ENCODE data around the gene RNASEH1.

DNA sequence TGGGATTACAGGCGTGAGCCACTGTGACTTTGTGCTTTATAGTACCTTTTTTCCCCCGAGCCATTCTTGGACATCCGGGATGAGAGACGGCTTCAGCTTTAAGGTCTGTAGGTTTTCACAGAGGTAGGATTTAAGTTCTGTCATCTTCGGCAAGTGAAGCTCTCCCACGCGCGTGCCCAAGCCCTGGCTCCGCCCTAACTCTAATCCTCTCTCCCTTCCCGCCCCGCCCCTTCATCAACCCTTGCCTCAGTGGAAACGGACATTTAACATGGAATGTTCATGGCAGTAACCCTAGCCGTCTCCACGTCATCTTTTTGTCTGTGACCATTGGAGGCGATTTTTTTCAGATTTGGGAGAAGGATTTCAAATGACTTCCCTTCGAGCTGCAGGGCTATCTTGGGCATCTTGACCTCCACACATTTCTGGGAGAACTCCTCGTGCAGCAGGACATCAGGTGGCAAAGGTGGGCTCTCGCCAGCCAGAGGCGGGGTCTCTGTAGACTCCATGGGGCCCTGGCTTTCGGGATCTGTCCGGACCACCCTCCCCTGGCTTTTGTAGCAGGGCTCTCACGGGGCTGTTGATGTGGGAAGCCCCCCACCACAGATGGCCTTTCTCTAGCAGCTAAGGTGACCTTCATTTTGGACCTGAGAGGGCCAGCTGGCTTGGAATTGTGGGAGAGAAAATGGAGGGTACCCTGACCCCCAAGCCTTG lies 43.6 kb upstream of the RNASEH1 start:
- TF ChIP-seq, protein P1, sequence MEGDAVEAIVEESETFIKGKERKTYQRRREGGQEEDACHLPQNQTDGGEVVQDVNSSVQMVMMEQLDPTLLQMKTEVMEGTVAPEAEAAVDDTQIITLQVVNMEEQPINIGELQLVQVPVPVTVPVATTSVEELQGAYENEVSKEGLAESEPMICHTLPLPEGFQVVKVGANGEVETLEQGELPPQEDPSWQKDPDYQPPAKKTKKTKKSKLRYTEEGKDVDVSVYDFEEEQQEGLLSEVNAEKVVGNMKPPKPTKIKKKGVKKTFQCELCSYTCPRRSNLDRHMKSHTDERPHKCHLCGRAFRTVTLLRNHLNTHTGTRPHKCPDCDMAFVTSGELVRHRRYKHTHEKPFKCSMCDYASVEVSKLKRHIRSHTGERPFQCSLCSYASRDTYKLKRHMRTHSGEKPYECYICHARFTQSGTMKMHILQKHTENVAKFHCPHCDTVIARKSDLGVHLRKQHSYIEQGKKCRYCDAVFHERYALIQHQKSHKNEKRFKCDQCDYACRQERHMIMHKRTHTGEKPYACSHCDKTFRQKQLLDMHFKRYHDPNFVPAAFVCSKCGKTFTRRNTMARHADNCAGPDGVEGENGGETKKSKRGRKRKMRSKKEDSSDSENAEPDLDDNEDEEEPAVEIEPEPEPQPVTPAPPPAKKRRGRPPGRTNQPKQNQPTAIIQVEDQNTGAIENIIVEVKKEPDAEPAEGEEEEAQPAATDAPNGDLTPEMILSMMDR (conservative IDR thresholded peaks at IDR 0.05; ENCODE audit: low read depth in 2 of 2): no peak
- TF ChIP-seq EZH2phosphoT487 (IDR thresholded peaks at IDR 0.05; ENCODE audit: unreplicated experiment): no peak
- no peak for TF ChIP-seq JUNB (IDR thresholded peaks at IDR 0.05; ENCODE audit: unreplicated experiment)
- no peak for TF ChIP-seq ZNF114 (CRISPR knock-in tag; IDR thresholded peaks at IDR 0.05)
- TF ChIP-seq, protein P2, sequence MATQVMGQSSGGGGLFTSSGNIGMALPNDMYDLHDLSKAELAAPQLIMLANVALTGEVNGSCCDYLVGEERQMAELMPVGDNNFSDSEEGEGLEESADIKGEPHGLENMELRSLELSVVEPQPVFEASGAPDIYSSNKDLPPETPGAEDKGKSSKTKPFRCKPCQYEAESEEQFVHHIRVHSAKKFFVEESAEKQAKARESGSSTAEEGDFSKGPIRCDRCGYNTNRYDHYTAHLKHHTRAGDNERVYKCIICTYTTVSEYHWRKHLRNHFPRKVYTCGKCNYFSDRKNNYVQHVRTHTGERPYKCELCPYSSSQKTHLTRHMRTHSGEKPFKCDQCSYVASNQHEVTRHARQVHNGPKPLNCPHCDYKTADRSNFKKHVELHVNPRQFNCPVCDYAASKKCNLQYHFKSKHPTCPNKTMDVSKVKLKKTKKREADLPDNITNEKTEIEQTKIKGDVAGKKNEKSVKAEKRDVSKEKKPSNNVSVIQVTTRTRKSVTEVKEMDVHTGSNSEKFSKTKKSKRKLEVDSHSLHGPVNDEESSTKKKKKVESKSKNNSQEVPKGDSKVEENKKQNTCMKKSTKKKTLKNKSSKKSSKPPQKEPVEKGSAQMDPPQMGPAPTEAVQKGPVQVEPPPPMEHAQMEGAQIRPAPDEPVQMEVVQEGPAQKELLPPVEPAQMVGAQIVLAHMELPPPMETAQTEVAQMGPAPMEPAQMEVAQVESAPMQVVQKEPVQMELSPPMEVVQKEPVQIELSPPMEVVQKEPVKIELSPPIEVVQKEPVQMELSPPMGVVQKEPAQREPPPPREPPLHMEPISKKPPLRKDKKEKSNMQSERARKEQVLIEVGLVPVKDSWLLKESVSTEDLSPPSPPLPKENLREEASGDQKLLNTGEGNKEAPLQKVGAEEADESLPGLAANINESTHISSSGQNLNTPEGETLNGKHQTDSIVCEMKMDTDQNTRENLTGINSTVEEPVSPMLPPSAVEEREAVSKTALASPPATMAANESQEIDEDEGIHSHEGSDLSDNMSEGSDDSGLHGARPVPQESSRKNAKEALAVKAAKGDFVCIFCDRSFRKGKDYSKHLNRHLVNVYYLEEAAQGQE (IDR thresholded peaks at IDR 0.05; ENCODE audit: unreplicated experiment): no peak
- no peak for TF ChIP-seq CREB1 (CRISPR knock-in tag; IDR thresholded peaks at IDR 0.05; ENCODE audit: low read depth)
- no peak for TF ChIP-seq STAT1 (IDR thresholded peaks at IDR 0.05; ENCODE audit: unreplicated experiment)
- TF ChIP-seq EZH2 (IDR thresholded peaks at IDR 0.05; ENCODE audit: low read depth, unreplicated experiment): no peak
- TF ChIP-seq POLR2AphosphoS5 (IDR thresholded peaks at IDR 0.05; ENCODE audit: low read depth): no peak
- TF ChIP-seq, protein P3, sequence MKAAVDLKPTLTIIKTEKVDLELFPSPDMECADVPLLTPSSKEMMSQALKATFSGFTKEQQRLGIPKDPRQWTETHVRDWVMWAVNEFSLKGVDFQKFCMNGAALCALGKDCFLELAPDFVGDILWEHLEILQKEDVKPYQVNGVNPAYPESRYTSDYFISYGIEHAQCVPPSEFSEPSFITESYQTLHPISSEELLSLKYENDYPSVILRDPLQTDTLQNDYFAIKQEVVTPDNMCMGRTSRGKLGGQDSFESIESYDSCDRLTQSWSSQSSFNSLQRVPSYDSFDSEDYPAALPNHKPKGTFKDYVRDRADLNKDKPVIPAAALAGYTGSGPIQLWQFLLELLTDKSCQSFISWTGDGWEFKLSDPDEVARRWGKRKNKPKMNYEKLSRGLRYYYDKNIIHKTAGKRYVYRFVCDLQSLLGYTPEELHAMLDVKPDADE (IDR thresholded peaks at IDR 0.05): no peak
- TF ChIP-seq, protein P4, sequence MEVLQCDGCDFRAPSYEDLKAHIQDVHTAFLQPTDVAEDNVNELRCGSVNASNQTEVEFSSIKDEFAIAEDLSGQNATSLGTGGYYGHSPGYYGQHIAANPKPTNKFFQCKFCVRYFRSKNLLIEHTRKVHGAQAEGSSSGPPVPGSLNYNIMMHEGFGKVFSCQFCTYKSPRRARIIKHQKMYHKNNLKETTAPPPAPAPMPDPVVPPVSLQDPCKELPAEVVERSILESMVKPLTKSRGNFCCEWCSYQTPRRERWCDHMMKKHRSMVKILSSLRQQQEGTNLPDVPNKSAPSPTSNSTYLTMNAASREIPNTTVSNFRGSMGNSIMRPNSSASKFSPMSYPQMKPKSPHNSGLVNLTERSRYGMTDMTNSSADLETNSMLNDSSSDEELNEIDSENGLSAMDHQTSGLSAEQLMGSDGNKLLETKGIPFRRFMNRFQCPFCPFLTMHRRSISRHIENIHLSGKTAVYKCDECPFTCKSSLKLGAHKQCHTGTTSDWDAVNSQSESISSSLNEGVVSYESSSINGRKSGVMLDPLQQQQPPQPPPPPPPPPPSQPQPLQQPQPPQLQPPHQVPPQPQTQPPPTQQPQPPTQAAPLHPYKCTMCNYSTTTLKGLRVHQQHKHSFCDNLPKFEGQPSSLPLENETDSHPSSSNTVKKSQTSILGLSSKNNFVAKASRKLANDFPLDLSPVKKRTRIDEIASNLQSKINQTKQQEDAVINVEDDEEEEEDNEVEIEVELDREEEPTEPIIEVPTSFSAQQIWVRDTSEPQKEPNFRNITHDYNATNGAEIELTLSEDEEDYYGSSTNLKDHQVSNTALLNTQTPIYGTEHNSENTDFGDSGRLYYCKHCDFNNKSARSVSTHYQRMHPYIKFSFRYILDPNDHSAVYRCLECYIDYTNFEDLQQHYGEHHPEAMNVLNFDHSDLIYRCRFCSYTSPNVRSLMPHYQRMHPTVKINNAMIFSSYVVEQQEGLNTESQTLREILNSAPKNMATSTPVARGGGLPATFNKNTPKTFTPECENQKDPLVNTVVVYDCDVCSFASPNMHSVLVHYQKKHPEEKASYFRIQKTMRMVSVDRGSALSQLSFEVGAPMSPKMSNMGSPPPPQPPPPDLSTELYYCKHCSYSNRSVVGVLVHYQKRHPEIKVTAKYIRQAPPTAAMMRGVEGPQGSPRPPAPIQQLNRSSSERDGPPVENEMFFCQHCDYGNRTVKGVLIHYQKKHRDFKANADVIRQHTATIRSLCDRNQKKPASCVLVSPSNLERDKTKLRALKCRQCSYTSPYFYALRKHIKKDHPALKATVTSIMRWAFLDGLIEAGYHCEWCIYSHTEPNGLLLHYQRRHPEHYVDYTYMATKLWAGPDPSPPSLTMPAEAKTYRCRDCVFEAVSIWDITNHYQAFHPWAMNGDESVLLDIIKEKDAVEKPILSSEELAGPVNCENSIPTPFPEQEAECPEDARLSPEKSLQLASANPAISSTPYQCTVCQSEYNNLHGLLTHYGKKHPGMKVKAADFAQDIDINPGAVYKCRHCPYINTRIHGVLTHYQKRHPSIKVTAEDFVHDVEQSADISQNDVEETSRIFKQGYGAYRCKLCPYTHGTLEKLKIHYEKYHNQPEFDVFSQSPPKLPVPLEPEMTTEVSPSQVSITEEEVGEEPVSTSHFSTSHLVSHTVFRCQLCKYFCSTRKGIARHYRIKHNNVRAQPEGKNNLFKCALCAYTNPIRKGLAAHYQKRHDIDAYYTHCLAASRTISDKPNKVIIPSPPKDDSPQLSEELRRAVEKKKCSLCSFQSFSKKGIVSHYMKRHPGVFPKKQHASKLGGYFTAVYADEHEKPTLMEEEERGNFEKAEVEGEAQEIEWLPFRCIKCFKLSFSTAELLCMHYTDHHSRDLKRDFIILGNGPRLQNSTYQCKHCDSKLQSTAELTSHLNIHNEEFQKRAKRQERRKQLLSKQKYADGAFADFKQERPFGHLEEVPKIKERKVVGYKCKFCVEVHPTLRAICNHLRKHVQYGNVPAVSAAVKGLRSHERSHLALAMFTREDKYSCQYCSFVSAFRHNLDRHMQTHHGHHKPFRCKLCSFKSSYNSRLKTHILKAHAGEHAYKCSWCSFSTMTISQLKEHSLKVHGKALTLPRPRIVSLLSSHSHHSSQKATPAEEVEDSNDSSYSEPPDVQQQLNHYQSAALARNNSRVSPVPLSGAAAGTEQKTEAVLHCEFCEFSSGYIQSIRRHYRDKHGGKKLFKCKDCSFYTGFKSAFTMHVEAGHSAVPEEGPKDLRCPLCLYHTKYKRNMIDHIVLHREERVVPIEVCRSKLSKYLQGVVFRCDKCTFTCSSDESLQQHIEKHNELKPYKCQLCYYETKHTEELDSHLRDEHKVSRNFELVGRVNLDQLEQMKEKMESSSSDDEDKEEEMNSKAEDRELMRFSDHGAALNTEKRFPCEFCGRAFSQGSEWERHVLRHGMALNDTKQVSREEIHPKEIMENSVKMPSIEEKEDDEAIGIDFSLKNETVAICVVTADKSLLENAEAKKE (CRISPR knock-in tag; IDR thresholded peaks at IDR 0.05): no peak
- no peak for TF ChIP-seq ZNF331 (CRISPR knock-in tag; IDR thresholded peaks at IDR 0.05; ENCODE audit: low read depth)

Measured in GM23338 (cell line).